ENCODE measurements around the gene ICAM4. TPM values are rescaled to one million over a fixed set of nuclear protein-coding genes. Genes with fewer than 3 reads are reported as not detected.

The ICAM4 gene
- total RNA-seq, 2 experiments from 2014 or later: 0.52 to 0.70 TPM

DNA sequence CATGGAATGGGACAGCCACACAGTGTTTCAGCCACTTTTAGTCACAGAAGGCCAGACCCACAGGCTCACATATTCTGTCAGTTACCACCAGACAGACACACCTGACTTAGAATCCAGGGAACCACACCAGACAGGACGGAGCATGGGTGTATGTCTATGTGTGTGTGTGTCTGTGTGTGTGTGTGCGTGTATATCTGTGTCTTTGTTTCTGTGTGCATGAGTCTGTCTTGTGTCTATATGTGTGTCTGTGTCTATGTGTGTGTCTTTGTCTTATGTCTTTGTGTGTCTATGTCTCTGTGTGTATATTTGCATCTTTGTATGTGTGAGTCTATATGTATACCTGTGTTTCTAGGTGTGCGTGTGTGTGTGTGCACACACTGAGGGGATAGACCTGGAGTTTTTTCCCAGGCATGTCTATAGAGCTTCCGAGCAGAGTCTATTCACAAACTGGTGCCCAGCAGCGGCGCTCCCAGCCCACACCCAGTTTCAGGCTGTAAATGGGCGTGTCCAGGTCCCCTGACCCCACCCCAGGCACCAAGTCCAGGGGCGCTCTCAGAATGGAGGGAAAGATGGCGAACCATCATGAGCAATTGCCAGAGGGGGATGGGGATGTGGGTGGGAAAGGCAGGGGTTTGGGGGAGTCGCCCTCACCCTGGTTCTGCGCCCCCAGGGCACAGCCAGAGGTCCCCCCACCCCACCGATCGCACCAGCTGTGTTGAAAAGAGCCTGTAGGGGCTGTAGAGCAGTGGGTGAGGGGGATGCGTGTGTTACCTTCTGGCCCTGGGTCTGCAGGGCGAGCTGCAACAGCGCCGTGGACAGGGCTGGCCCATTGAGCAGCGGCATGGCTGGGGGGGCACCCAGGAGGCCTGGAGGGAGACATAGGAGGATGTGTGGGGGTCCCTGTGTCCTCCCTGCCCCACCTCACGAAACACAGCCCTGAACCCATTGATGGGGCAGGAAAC is 35.4 kb downstream of the ICAM4 start:
- POLR2A ChIA-PET: no interaction called here
- Mint-ChIP-seq H3K36me3 (ENCODE audit: low read depth) (peaks cover 53% of the 10 kb centered on the region), H3K4me1 (ENCODE audit: low read depth) (no peaks in the 10 kb centered on the region), H3K4me3 (no peak overlapping the region), H3K27ac (no peak overlapping the region), H3K27me3 (no peaks in the 10 kb centered on the region), H3K9me3 (no peaks in the 10 kb centered on the region)
- ATAC-seq (ENCODE audit: poor library complexity) (no peak), DNase-seq (peak in 1 of 14 experiments; percentile 10)
- no peaks in the 10 kb centered on the region for H3K4me1 ChIP-seq (ENCODE audit: insufficient read depth, low read length)
- no peaks in the 10 kb centered on the region for H3K9me3 ChIP-seq (ENCODE audit: control insufficient read depth in 1 of 2, insufficient read depth in 1 of 2, low read length in 2 of 2)
- peaks cover 89% of the 10 kb centered on the region for H3K36me3 ChIP-seq (ENCODE audit: insufficient read depth, low read length)
- H3K27me3 ChIP-seq (ENCODE audit: control insufficient read depth in 1 of 2, insufficient read depth in 2 of 2, low read length in 2 of 2): no peaks in the 10 kb centered on the region
- no peak overlapping the region for H3K4me3 ChIP-seq (ENCODE audit: low read length)
- intact Hi-C loops (cut with DNase I, micrococcal nuclease): no loop called here
- H3K27ac ChIP-seq (ENCODE audit: low read depth in 1 of 2, low read length in 2 of 2): no peak overlapping the region
- TF ChIP-seq, protein P1, sequence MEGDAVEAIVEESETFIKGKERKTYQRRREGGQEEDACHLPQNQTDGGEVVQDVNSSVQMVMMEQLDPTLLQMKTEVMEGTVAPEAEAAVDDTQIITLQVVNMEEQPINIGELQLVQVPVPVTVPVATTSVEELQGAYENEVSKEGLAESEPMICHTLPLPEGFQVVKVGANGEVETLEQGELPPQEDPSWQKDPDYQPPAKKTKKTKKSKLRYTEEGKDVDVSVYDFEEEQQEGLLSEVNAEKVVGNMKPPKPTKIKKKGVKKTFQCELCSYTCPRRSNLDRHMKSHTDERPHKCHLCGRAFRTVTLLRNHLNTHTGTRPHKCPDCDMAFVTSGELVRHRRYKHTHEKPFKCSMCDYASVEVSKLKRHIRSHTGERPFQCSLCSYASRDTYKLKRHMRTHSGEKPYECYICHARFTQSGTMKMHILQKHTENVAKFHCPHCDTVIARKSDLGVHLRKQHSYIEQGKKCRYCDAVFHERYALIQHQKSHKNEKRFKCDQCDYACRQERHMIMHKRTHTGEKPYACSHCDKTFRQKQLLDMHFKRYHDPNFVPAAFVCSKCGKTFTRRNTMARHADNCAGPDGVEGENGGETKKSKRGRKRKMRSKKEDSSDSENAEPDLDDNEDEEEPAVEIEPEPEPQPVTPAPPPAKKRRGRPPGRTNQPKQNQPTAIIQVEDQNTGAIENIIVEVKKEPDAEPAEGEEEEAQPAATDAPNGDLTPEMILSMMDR (IDR thresholded peaks at IDR 0.05): no peak
- CTCF ChIA-PET: no interaction called here

DNA sequence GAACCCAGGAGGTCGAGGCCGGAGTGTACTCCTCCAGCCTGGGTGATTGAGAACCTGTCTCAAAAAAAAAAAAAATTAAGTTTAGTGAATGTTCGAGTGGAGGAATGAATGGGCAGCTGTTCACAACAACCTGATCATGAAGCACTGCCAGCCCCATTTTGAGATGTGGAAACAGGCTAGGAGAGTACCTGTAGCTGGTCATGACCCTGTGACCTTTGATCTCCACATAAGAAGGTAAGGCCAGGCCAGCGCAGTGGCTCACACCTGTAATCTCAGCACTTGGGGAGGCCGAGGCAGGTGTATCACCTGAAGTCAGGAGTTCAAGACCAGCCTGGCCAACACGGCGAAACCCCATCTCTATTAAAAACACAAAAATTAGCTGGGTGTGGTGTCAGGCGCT is 39.0 kb downstream of the ICAM4 start:
- Histone ChIP-seq H3K27me3 (ENCODE audit: control insufficient read depth in 1 of 2, insufficient read depth in 2 of 2, low read length in 2 of 2) (no peaks in the 10 kb centered on the region), H3K9me3 (ENCODE audit: control insufficient read depth in 1 of 2, insufficient read depth in 1 of 2, low read length in 2 of 2) (no peaks in the 10 kb centered on the region), H3K36me3 (ENCODE audit: insufficient read depth, low read length) (peaks cover 93% of the 10 kb centered on the region), H3K4me3 (ENCODE audit: low read length) (no peak overlapping the region), H3K4me1 (ENCODE audit: insufficient read depth, low read length) (peaks cover 6% of the 10 kb centered on the region), H3K27ac (ENCODE audit: low read depth in 1 of 2, low read length in 2 of 2) (no peak overlapping the region)
- Mint-ChIP-seq H3K4me3 (no peak overlapping the region), H3K27ac (no peak overlapping the region), H3K27me3 (no peaks in the 10 kb centered on the region), H3K9me3 (no peaks in the 10 kb centered on the region), H3K4me1 (ENCODE audit: low read depth) (no peaks in the 10 kb centered on the region), H3K36me3 (ENCODE audit: low read depth) (peaks cover 57% of the 10 kb centered on the region)
- ATAC-seq (ENCODE audit: poor library complexity): no peak
- ChIA-PET CTCF (interaction anchor here (0.7 to 1.1 kb wide), 2 partner anchors 9 to 65 kb away, joined by 3 read pairs; no protein-coding TSS in a partner anchor), POLR2A (no interaction called here)
- intact Hi-C loops (cut with DNase I, micrococcal nuclease): no loop called here
- DNase-seq: no peak
- TF ChIP-seq, protein P1 (IDR thresholded peaks at IDR 0.05): no peak

DNA sequence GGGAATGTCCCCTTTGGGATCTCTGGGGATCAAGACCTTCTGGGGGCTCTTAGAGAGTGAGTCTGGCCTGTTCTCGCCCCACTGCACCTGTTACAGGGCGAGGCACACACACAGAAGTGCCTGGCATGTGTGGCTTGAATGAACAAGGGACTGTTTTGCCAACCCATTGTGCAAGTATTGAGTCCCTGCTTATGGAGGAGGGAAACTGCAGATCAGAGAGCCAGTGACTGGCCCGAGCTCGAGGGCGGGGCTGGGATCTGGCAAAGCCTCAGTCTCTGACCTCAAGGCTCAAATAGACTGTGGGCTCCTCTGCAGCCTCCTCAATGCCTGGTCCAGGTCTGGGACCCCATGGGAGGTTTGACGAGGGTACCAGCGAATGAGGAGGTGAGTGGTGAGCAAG is 41.0 kb downstream of the ICAM4 start:
- Histone ChIP-seq H3K27ac (ENCODE audit: low read depth in 1 of 2, low read length in 2 of 2) (no peak overlapping the region), H3K4me3 (ENCODE audit: low read length) (no peak overlapping the region), H3K27me3 (ENCODE audit: control insufficient read depth in 1 of 2, insufficient read depth in 2 of 2, low read length in 2 of 2) (no peaks in the 10 kb centered on the region), H3K36me3 (ENCODE audit: insufficient read depth, low read length) (peaks cover 72% of the 10 kb centered on the region), H3K4me1 (ENCODE audit: insufficient read depth, low read length) (peaks cover 20% of the 10 kb centered on the region), H3K9me3 (ENCODE audit: control insufficient read depth in 1 of 2, insufficient read depth in 1 of 2, low read length in 2 of 2) (no peaks in the 10 kb centered on the region)
- Mint-ChIP-seq H3K27me3 (no peaks in the 10 kb centered on the region), H3K36me3 (ENCODE audit: low read depth) (peaks cover 54% of the 10 kb centered on the region), H3K4me3 (no peak overlapping the region), H3K4me1 (ENCODE audit: low read depth) (peaks cover 11% of the 10 kb centered on the region), H3K9me3 (no peaks in the 10 kb centered on the region), H3K27ac (no peak overlapping the region)
- ChIA-PET CTCF (no interaction called here), POLR2A (no interaction called here)
- no peak for ATAC-seq (ENCODE audit: poor library complexity)
- DNase-seq: no peak
- intact Hi-C loops (cut with DNase I, micrococcal nuclease): no loop called here
- TF ChIP-seq, protein P1 (IDR thresholded peaks at IDR 0.05): no peak

Measured in CD4-positive, alpha-beta T cell (primary cell).